SJCRH30 (cell line): ENCODE results near the gene ZC3H4. TPM values are rescaled to one million over a fixed set of nuclear protein-coding genes. Genes with fewer than 3 reads are reported as not detected.
"Not testable (repeated sequence)": the region's sequence is repeated elsewhere in the genome, so short reads cannot be mapped to it uniquely, and the experiment has no call there.

Experiments used
- DNase-seq, 2 experiments: peaks; one replicate each; pipeline ENCODE4 v3.0.0-alpha.2; 2015 to 2020
- H3K27ac ChIP-seq: fragments of 250-450 bp; sonication (Bioruptor Pico); 2 replicates; pipeline ENCODE4 v1.5.1; 2020; ENCODE audit warnings: mild to moderate bottlenecking, moderate library complexity
- H3K27me3 ChIP-seq: fragments of 250-450 bp; sonication (Bioruptor Pico); 2 replicates; pipeline ENCODE4 v1.5.1; 2020; ENCODE audit warnings: mild to moderate bottlenecking, moderate library complexity
- H3K36me3 ChIP-seq: fragments of 250-450 bp; sonication (Bioruptor Pico); 2 replicates; pipeline ENCODE4 v1.5.1; 2020; ENCODE audit warnings: mild to moderate bottlenecking, moderate library complexity
- H3K4me1 ChIP-seq: fragments of 250-450 bp; sonication (Bioruptor Pico); 2 replicates; pipeline ENCODE4 v1.5.1; 2020; ENCODE audit warnings: mild to moderate bottlenecking, moderate library complexity
- H3K4me3 ChIP-seq: fragments of 250-450 bp; sonication (Bioruptor Pico); 2 replicates; pipeline ENCODE4 v1.5.1; 2020; ENCODE audit warnings: mild to moderate bottlenecking, moderate library complexity
- H3K9me3 ChIP-seq: fragments of 250-450 bp; sonication (Bioruptor Pico); replicated peaks from 2 replicates; pipeline ENCODE4 v1.5.1; 2020; ENCODE audit warnings: mild to moderate bottlenecking, moderate library complexity
- total RNA-seq: library from RNA; depleted of rRNA; stranded (reverse); fragments of >200 nt; shearing (Covaris generic); gene quantifications from 2 replicates; pipeline ENCODE4 v1.2.3, GENCODE V29; 2014

The ZC3H4 gene
- total RNA-seq, 1 experiment from 2014 or later: 21.2 TPM

DNA sequence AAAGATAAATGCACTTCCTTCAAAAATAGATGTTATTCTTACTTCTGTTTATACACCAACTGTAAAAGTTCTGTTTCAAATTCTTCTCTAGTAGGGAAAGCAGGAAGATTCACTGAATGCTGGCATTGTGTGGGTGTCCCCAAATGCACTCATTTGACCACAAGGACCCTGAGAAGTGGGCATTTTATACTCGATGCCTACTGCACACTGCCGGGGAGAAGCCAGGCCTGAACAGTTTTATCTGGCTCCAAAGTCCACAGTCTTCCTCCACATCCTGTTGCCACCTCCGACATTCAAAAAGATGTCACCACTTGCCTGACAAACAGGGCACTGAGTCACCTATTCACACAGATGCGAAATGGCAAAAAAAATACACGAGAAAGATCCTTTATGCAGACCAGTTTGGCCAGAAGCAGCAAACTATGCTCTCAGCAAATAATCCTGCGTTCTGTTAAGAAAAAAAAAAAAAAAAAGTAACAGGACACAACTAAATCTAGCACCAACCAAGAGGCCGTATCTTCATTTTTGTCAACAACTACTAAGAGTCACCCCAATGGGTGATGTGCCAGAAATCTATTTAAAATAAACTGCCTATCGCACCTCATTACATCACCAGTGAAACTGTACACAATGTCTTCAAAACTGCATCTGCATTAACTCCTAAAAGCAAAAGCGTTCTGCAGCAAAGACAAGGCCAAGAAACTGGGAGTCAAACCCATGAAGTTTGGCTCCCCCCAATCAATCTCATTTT is 6.2 kb downstream of the ZC3H4 start:
- Histone ChIP-seq H3K4me1 (peaks cover 8% of the 10 kb centered on the region; the same call in 1 of the 2 replicates), H3K27ac (no peak overlapping the region), H3K9me3 (no peaks in the 10 kb centered on the region), H3K27me3 (no peaks in the 10 kb centered on the region), H3K36me3 (peaks cover 23% of the 10 kb centered on the region), H3K4me3 (no peak overlapping the region)
- no peak for DNase-seq

DNA sequence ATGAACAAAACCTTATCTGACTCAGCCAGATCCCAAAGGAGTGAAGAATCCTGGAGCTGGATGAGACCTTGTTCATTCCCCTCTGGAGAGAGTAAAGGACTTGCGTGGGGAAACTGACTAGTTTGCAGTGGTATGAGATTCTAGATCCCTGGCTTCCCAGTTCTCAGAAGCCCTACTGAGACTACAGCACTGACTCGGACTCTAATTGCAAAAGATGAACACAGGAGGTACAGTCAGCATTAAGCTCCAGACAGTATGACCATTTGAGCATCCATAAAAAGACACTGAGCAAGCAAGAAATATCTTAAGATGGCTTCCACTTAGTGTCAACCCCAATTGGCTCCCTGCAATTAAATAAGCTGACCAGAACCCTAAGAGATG is 6.8 kb downstream of the ZC3H4 start:
- no peaks in the 10 kb centered on the region for H3K27me3 ChIP-seq
- H3K9me3 ChIP-seq: no peaks in the 10 kb centered on the region
- no peak for DNase-seq
- H3K4me3 ChIP-seq: no peak overlapping the region
- no peak overlapping the region for H3K27ac ChIP-seq
- peaks cover 23% of the 10 kb centered on the region for H3K36me3 ChIP-seq
- H3K4me1 ChIP-seq: peaks cover 8% of the 10 kb centered on the region; the same call in 1 of the 2 replicates

DNA sequence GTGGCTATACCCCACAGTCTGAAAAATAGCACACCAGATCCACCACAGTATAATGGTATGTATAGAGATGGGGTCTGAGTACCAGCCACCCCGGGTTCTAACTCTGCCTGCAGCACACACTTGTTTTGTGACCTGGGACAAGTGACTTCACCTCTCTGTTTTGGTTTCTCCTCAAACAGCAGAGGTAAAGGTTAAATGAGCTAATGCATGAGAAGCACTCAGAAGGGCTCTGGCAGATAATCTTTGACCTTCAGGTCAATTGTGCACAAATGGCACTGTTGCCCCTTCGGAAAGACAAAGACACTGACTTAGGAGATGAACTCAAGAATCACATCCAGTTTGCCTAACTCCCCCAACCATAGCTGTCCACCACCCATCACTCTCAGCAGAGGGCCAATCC is 7.7 kb downstream of the ZC3H4 start:
- H3K27ac ChIP-seq: no peak overlapping the region
- no peaks in the 10 kb centered on the region for H3K9me3 ChIP-seq
- H3K4me1 ChIP-seq: peaks cover 8% of the 10 kb centered on the region; the same call in 1 of the 2 replicates
- H3K27me3 ChIP-seq: no peaks in the 10 kb centered on the region
- H3K36me3 ChIP-seq: peaks cover 24% of the 10 kb centered on the region
- DNase-seq: no peak
- no peak overlapping the region for H3K4me3 ChIP-seq

DNA sequence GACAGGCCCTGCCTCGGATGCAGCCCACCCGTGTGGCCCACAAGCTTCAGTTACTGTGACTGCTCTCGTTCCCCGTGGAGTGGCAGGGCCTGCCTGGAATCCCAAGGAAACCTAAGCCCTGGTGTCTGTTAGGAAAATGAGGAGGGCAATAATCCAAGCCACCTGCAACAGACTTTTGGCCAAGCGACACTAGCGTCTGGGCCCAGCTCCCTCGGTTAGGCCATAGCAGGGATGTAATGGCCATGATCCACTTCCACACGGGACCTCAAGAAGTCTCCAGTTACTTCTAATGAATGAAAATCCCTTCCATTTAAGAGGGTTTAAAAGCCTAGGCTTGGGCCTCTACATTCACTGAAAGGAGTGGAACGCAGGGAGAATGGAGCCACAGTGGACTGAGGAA is 8.9 kb downstream of the ZC3H4 start:
- DNase-seq: no peak
- Histone ChIP-seq H3K4me3 (no peak overlapping the region), H3K9me3 (no peaks in the 10 kb centered on the region), H3K27ac (no peak overlapping the region), H3K36me3 (peaks cover 31% of the 10 kb centered on the region), H3K27me3 (no peaks in the 10 kb centered on the region), H3K4me1 (peaks cover 3% of the 10 kb centered on the region; the same call in 1 of the 2 replicates)

DNA sequence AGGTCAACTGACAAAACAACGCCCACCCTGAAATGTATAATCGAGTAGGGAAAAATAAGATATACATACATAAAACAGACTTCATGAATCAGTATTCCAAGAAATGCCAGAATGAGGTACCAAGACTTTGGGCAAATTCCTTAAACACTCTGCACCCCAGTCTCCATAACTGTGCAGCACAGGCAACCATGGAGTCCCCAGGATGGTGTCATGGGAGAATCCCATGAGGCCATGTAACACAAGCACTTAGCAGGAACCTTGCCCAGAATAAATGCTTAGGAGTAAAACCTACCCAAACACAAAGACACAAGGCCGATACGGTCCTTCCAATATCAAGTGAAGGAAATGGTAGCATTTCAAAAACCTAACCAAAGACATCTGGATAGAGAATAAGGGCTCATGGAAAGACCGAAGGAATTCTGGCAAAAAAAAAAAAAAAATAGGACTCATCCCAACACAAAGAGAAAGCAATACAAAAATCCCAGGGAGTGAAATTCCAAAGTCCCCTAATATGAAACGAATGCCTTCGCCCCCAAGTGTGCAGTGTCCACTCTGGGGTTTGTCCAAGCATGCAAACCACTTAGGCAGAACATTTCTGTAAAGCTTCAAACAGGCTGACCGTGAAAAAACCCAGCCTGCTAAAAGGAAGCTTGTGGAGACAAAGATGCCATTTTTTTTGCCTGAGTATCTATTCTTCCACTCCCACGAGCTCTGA is 11.1 kb downstream of the ZC3H4 start:
- no peak overlapping the region for H3K4me3 ChIP-seq
- no peaks in the 10 kb centered on the region for H3K4me1 ChIP-seq
- DNase-seq: no peak
- no peak overlapping the region for H3K27ac ChIP-seq
- no peaks in the 10 kb centered on the region for H3K27me3 ChIP-seq
- H3K9me3 ChIP-seq: no peaks in the 10 kb centered on the region
- peaks cover 26% of the 10 kb centered on the region for H3K36me3 ChIP-seq

DNA sequence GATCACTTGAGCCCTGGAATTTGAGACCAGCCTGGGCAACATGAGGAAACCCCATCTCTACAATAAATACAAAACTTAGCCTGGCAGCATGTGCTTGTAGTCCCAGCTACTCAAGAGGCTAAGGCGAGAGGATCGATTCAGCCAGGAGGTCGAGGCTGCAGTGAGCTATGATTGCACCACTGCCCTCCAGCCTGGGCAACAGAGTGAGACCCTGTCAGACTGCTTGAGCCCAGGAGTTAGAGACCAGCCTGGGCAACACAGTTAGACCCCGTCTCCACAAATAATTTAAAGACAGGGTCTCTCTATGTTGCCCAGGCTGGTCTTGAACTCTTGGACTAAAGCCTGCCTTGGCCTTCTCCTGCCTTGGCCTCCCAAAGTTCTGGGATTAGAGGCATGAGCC is 12.5 kb downstream of the ZC3H4 start:
- not testable (repeated sequence) for DNase-seq, H3K4me1 ChIP-seq, H3K27ac ChIP-seq, H3K9me3 ChIP-seq, H3K27me3 ChIP-seq, H3K4me3 ChIP-seq
- peaks cover 24% of the 10 kb centered on the region for H3K36me3 ChIP-seq

DNA sequence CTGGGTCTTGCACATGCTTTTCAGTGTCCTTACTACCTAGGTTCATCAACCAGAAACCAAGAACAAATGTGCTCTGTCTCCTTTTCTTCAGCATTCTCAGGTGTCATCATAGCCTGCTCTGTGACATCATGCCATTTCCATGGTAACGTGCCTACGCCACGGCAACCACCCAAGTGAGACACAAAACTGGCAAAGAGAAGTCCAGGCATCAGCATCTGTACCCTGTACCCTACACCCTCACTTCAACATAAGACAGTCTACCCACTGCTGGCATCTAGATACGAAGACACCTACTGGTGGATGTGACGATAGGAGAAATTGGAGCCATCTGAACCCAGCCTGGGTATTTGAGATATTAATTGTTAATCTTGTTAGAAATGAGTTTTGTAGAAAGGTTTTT is 13.3 kb downstream of the ZC3H4 start:
- no peaks in the 10 kb centered on the region for H3K27me3 ChIP-seq
- H3K4me1 ChIP-seq: no peaks in the 10 kb centered on the region
- no peak for DNase-seq
- no peaks in the 10 kb centered on the region for H3K9me3 ChIP-seq
- H3K4me3 ChIP-seq: no peak overlapping the region
- H3K27ac ChIP-seq: no peak overlapping the region
- H3K36me3 ChIP-seq: peaks cover 20% of the 10 kb centered on the region

DNA sequence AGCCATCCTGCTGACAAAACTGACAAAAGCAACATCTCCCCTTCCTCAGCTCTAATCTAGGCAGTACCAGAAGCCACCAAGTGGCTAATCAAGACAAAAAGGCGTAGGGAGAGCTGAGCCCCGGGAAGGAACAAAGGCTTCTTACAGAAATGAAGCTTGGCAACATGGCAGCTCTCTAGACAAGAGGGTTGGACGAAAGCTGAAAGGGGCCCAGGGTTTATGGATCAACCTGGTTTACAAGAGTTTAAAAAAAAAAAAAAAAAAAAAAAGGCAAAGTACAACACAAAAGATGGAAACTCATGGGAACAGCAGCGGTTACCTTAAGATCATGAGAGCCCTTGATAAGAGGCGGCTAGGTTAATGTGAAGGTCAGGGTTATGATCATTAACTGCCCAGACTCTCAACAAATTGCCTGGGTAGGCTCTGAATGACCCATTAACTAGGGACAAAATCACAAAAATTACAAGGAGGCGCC is 14.0 kb downstream of the ZC3H4 start:
- H3K9me3 ChIP-seq: no peaks in the 10 kb centered on the region
- H3K36me3 ChIP-seq: peaks cover 17% of the 10 kb centered on the region
- H3K4me1 ChIP-seq: no peaks in the 10 kb centered on the region
- H3K4me3 ChIP-seq: no peak overlapping the region
- DNase-seq: no peak
- H3K27ac ChIP-seq: no peak overlapping the region
- H3K27me3 ChIP-seq: no peaks in the 10 kb centered on the region

DNA sequence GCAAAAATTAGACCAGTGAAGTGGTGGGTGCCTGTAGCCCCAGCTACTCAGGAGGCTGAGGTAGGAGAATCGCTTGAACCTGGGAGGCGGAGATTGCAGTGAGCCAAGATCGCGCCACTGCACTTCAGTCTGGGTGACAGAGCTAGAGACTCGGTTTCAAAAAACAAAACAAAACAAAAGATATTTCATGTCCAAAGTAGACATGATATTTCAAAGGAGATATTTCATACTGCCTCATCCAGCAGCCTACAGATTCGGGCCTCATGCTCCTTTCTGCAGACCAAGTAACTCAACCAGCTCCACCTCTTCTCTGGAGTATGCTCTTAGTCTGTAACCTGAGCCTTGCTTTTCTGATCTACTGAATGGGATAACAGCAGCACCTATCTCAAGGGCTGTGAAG is 15.0 kb downstream of the ZC3H4 start:
- H3K4me1 ChIP-seq: no peaks in the 10 kb centered on the region
- DNase-seq: no peak
- H3K4me3 ChIP-seq: no peak overlapping the region
- H3K27me3 ChIP-seq: no peaks in the 10 kb centered on the region
- peaks cover 26% of the 10 kb centered on the region for H3K36me3 ChIP-seq
- H3K9me3 ChIP-seq: no peaks in the 10 kb centered on the region
- no peak overlapping the region for H3K27ac ChIP-seq

DNA sequence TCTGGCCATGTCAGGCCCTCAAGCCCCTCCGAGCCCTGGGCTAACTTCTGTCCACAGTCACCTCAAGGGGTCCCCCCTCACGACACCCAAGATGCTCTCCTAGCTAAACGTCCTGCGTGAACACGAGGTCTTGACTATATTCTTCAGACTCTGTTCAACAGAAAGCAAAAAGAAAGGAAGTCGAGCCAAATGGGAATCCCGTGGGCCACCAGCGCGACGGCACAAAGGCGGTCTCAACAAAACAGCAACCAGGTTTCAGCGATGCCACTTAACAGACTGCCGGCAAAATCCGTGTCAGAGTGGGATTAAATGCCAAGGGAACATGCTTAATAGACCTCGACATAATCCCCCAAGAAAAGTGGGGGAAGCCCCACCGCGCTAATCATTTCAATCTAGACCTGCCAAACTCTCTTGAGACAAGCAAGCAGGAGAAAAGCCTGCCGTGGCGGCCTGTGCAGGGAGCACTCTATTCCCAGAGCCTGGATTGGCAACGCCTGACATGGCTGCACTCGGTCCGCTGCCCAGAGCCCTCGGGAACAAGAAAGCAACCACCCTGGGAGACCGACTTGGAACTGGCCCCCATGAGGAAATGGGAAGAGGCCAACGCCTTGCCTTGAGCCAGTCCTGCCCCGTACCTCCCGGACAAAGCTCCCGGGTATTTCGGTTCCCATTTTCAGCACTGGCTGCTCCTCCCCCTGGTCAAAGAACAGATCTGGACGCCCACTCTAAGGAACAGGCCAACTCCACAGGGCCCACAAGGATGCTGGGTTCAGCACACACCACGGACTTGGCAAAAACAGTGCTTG is 16.0 kb downstream of the ZC3H4 start:
- Histone ChIP-seq H3K4me1 (no peaks in the 10 kb centered on the region), H3K27ac (no peak overlapping the region), H3K36me3 (peaks cover 26% of the 10 kb centered on the region), H3K27me3 (no peaks in the 10 kb centered on the region), H3K9me3 (no peaks in the 10 kb centered on the region), H3K4me3 (no peak overlapping the region)
- no peak for DNase-seq

DNA sequence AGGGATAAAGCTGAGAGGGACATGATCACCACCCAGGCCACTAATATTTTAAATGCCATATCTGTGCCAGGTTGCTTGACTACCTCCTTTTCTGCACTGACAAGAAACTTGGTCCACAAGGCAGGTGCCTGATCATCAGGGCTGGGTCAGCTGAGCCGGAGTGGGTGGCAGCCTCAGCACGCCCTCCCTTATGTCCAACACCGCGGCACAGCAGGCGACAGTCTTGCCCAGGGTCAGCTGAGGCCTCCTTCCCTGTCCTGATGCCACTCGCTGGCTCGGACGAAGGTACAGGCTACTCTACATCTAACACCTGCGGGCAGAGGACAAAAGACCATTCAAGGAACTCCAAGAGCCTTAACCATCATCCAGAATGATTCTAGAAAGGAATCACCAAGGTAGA is 16.9 kb downstream of the ZC3H4 start:
- H3K4me3 ChIP-seq: no peak overlapping the region
- no peaks in the 10 kb centered on the region for H3K9me3 ChIP-seq
- DNase-seq: no peak
- H3K36me3 ChIP-seq: peaks cover 35% of the 10 kb centered on the region
- no peaks in the 10 kb centered on the region for H3K4me1 ChIP-seq
- H3K27ac ChIP-seq: no peak overlapping the region
- no peaks in the 10 kb centered on the region for H3K27me3 ChIP-seq

DNA sequence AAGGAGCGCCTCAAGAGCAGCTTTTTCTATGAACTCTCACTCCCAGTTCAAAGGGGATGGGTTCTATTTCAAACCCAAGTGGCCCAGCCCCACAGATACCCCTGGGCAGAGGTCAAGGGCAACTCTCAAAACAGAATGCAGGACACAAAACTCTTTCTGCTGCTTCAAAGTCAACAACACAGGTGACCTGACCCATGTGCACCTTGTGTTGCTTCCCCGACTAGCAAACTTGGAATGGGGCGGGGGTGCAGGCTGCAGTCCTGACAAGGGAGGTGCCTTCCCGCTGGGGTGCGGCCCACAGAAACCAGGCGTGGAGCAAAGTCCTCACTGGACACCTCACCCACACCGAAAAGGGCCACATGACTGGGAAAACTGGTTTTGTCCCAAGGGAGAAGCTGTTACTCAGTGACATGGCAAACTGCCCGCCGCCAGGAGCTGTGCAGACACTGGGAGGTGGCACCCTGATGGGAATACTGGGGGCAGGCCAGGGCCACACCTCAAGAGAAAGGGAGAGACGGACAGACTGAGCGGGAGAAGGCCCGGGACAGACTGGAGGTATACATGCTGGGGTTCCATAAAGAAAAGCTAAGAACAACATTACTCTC is 17.4 kb downstream of the ZC3H4 start:
- H3K27me3 ChIP-seq: no peaks in the 10 kb centered on the region
- peaks cover 40% of the 10 kb centered on the region for H3K36me3 ChIP-seq
- no peaks in the 10 kb centered on the region for H3K9me3 ChIP-seq
- H3K4me3 ChIP-seq: no peak overlapping the region
- H3K27ac ChIP-seq: no peak overlapping the region
- no peak for DNase-seq
- H3K4me1 ChIP-seq: no peaks in the 10 kb centered on the region

DNA sequence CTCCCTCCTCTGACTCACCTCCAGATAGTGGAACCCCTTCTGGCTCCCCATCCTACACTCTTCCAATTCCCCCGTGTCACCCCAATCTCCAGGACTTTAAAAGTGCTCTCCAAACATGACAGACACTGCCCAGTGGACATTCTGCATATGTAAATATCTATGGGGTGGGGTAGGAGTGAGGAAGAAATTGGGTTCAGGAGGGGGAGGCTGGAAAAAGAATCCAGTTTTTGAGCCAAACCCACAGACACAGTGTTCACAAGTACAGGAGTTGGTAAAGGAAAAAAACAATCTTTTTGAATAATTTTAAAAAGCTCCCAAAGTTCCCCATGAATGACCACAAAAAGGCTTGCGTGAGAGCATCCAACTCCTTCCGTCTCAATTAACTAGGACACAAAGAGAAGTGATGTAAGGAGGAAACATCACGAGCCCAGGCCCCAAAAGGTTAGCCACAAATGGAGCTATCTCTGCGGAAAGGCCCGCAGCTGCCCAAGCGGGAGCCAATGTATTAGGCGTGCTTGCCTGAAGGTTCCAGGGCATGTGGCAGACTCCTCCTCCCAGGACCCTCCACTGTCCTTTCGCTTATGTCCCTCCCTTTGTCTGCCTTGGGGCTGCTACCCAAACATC is 18.0 kb downstream of the ZC3H4 start:
- H3K36me3 ChIP-seq: peaks cover 40% of the 10 kb centered on the region
- H3K4me1 ChIP-seq: no peaks in the 10 kb centered on the region
- no peaks in the 10 kb centered on the region for H3K9me3 ChIP-seq
- no peaks in the 10 kb centered on the region for H3K27me3 ChIP-seq
- no peak overlapping the region for H3K4me3 ChIP-seq
- no peak overlapping the region for H3K27ac ChIP-seq
- no peak for DNase-seq
